ENCODE results near the gene RSPO3.

The RSPO3 gene

GRCh38 chr6:127118298-127119101 is at the start of gene RSPO3:
TSS of gene RSPO3 (plus strand) at chr6:127118671. CDS start at chr6:127119193, 522 bp downstream.
- TF ChIP-seq, protein P1, sequence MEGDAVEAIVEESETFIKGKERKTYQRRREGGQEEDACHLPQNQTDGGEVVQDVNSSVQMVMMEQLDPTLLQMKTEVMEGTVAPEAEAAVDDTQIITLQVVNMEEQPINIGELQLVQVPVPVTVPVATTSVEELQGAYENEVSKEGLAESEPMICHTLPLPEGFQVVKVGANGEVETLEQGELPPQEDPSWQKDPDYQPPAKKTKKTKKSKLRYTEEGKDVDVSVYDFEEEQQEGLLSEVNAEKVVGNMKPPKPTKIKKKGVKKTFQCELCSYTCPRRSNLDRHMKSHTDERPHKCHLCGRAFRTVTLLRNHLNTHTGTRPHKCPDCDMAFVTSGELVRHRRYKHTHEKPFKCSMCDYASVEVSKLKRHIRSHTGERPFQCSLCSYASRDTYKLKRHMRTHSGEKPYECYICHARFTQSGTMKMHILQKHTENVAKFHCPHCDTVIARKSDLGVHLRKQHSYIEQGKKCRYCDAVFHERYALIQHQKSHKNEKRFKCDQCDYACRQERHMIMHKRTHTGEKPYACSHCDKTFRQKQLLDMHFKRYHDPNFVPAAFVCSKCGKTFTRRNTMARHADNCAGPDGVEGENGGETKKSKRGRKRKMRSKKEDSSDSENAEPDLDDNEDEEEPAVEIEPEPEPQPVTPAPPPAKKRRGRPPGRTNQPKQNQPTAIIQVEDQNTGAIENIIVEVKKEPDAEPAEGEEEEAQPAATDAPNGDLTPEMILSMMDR (IDR thresholded peaks at IDR 0.05; ENCODE audit: low read depth, low read length) = no peak

DNA sequence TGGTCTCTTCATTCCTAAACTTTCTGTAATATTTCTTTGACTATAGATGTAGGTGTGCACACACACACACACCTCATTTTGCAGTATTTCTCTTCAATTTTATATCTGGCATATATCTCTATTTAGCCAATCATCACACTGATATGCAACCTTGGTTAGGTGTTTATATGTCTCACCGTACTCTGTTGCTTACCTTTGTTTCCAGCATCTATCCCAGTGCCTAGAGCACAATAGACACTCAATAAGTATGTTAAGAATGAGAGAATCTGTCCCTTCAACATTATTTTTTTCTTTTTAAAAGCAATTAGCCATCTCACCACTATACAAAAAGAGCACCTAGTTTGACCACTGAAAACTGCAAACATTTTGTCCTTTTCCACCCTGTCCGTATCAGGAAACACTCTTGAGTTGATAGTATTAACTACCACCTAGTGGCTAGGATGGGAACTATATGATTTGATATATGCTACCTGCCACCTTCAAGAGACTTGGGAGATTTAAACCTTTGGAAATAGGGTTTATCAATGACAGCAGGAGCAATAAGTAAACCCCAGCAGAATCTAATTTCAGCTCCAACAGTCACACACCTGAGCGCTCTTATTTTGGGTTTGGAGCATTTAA is 48.7 kb upstream of the RSPO3 start:
- in situ Hi-C loops (cut with HindIII; ENCODE audit: low sequenced_read_pairs) = no loop called here

More at GRCh38 chr6:127118298-127119101, at the start of gene RSPO3:
- in situ Hi-C loops (cut with HindIII; ENCODE audit: low sequenced_read_pairs) = no loop called here
- H3K4me3 ChIP-seq (ENCODE audit: low read depth, low read length) = peak within 1 kb of the TSS; percentile 47
- DNase-seq (ENCODE audit: low read depth, low spot score) = peak; percentile 48

GRCh38 chr6:127073222-127073621 is 45.2 kb upstream of the RSPO3 start:
- TF ChIP-seq, protein P1 (IDR thresholded peaks at IDR 0.05; ENCODE audit: low read depth, low read length) = no peak
- no peak overlapping the region for H3K4me3 ChIP-seq (ENCODE audit: low read depth, low read length)
- no peak for DNase-seq (ENCODE audit: low read depth, low spot score)
- in situ Hi-C loops (cut with HindIII; ENCODE audit: low sequenced_read_pairs) = no loop called here

More for the DNA sequence above, 48.7 kb upstream of the RSPO3 start:
- TF ChIP-seq, protein P1 (IDR thresholded peaks at IDR 0.05; ENCODE audit: low read depth, low read length) = peak; percentile 57
- H3K4me3 ChIP-seq (ENCODE audit: low read depth, low read length) = no peak overlapping the region
- DNase-seq (ENCODE audit: low read depth, low spot score) = peak; percentile 59

GRCh38 chr6:127076466-127076865 is 42.0 kb upstream of the RSPO3 start:
- TF ChIP-seq, protein P1 (IDR thresholded peaks at IDR 0.05; ENCODE audit: low read depth, low read length) = no peak
- H3K4me3 ChIP-seq (ENCODE audit: low read depth, low read length) = no peak overlapping the region
- in situ Hi-C loops (cut with HindIII; ENCODE audit: low sequenced_read_pairs) = no loop called here
- no peak for DNase-seq (ENCODE audit: low read depth, low spot score)

GRCh38 chr6:127077886-127078285 is 40.6 kb upstream of the RSPO3 start:
- no peak overlapping the region for H3K4me3 ChIP-seq (ENCODE audit: low read depth, low read length)
- in situ Hi-C loops (cut with HindIII; ENCODE audit: low sequenced_read_pairs) = no loop called here
- no peak for DNase-seq (ENCODE audit: low read depth, low spot score)
- TF ChIP-seq, protein P1 (IDR thresholded peaks at IDR 0.05; ENCODE audit: low read depth, low read length) = no peak

GRCh38 chr6:127078669-127079068 is 39.8 kb upstream of the RSPO3 start:
- in situ Hi-C loops (cut with HindIII; ENCODE audit: low sequenced_read_pairs) = no loop called here
- TF ChIP-seq, protein P1 (IDR thresholded peaks at IDR 0.05; ENCODE audit: low read depth, low read length) = no peak
- no peak for DNase-seq (ENCODE audit: low read depth, low spot score)
- no peak overlapping the region for H3K4me3 ChIP-seq (ENCODE audit: low read depth, low read length)
